Measurements from ENCODE around the gene CSMD2. TPM values are rescaled to one million over a fixed set of nuclear protein-coding genes. Genes with fewer than 3 reads are reported as not detected.

Gene CSMD2
- total and polyA plus RNA-seq, 2 donors (not counting 1 experiment from before 2014, with no cell fraction given): 2.2 to 7.6 TPM

DNA sequence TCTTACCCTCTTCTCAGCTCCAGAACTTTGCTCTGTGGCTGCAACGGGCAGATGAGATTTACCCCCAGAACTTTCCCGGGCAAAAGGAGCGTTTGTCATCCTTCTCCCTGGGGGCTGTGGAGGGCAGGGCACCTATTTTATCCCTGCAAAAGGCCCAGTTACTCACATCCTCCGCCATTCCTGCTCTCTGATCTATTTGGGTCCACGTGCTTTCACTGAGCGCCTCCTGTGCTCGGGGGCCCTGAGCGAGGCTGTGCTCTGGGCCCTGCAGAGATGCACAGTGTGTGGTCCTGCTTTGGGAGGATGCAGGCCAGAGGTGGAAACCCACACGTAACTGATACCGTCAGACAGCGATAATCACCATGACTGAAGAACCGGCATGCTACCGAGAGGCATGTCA, 2.4 kb upstream of the CSMD2 start:
- Histone ChIP-seq H3K79me2 (ENCODE audit: control insufficient read depth, insufficient read depth, low read length) (peaks cover 2% of the 10 kb centered on the region), H3K9me3 (ENCODE audit: control insufficient read depth, insufficient read depth, low read depth, low read length) (no peaks in the 10 kb centered on the region), H3K36me3 (ENCODE audit: control insufficient read depth, insufficient read depth, low read length) (no peaks in the 10 kb centered on the region), H3K4me1 (ENCODE audit: control insufficient read depth, extremely low read depth, insufficient read depth, low read length) (peaks cover 5% of the 10 kb centered on the region), H4K20me1 (ENCODE audit: control insufficient read depth, extremely low read depth, insufficient read depth, low read length) (no peaks in the 10 kb centered on the region), H3K27me3 (ENCODE audit: control insufficient read depth, insufficient read depth, low read length) (peaks cover 5% of the 10 kb centered on the region), H3K4me3 (replicated peaks in 1 of 4; ENCODE audit: control extremely low read depth in 1 of 4, insufficient read depth in 1 of 4, low read depth in 3 of 4, low read length in 4 of 4) (no peak overlapping the region), H3K4me2 (ENCODE audit: extremely low read depth, insufficient read depth, low read length) (no peak overlapping the region), H2AFZ (ENCODE audit: low read length) (no peak overlapping the region), H3K27ac (ENCODE audit: insufficient read depth, low read length) (no peak overlapping the region), H3K9ac (ENCODE audit: insufficient read depth, low read length) (no peak overlapping the region)
- DNase-seq (ENCODE audit: low read depth in 2 of 2): no peak
- TF ChIP-seq, protein P1, sequence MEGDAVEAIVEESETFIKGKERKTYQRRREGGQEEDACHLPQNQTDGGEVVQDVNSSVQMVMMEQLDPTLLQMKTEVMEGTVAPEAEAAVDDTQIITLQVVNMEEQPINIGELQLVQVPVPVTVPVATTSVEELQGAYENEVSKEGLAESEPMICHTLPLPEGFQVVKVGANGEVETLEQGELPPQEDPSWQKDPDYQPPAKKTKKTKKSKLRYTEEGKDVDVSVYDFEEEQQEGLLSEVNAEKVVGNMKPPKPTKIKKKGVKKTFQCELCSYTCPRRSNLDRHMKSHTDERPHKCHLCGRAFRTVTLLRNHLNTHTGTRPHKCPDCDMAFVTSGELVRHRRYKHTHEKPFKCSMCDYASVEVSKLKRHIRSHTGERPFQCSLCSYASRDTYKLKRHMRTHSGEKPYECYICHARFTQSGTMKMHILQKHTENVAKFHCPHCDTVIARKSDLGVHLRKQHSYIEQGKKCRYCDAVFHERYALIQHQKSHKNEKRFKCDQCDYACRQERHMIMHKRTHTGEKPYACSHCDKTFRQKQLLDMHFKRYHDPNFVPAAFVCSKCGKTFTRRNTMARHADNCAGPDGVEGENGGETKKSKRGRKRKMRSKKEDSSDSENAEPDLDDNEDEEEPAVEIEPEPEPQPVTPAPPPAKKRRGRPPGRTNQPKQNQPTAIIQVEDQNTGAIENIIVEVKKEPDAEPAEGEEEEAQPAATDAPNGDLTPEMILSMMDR (conservative IDR thresholded peaks at IDR 0.05 in 1 of 2, IDR thresholded peaks at IDR 0.05 in 1 of 2; ENCODE audit: low read depth in 1 of 2, low read length in 2 of 2): no peak
- TF ChIP-seq EZH2 (IDR thresholded peaks at IDR 0.05; ENCODE audit: low read length, missing control alignments): no peak

DNA sequence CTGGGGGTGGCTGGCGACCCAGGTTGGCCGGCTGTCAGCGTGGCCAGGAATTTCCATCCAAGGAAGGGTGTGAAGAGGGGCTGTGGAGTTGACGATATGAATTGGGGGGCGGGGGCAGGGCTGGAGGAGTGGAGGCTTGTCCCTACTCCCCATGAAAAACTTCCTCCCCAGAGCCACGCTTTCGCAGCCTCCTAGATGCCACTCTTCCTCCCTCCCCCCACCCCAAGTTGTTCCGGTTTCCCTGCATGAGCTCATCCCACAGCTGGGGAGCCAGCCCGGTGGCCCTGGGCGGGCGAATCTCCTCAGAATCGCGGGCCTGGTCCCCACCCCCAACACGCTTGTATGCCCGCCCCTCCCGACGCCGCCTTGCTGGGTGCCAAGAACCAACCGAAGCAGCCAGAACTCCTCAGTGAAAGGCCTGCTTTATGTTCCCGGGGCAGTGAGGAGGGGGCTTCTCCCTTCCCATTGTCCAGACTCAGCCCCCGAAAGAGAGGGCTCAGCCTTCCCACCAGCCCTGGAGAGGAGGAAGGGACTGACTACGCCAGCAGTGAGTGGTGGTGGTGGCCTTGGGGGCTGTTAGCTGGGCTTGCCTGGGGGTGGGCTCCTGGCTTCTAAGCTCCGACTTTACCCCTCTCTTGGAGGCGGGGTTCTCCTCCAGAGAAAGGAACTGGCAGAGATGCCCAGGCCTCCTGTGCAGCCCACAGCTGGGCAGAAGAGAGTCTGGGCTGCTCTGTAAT, 1.8 kb upstream of the CSMD2 start:
- H3K9me3 ChIP-seq (ENCODE audit: control insufficient read depth, insufficient read depth, low read depth, low read length): no peaks in the 10 kb centered on the region
- peak overlapping the region in 1 of 4 experiments; percentile 49 for H3K4me3 ChIP-seq (replicated peaks in 1 of 4; ENCODE audit: control extremely low read depth in 1 of 4, insufficient read depth in 1 of 4, low read depth in 3 of 4, low read length in 4 of 4)
- H3K36me3 ChIP-seq (ENCODE audit: control insufficient read depth, insufficient read depth, low read length): no peaks in the 10 kb centered on the region
- peak overlapping the region; percentile 69 for H3K4me2 ChIP-seq (ENCODE audit: extremely low read depth, insufficient read depth, low read length)
- no peaks in the 10 kb centered on the region for H4K20me1 ChIP-seq (ENCODE audit: control insufficient read depth, extremely low read depth, insufficient read depth, low read length)
- H3K4me1 ChIP-seq (ENCODE audit: control insufficient read depth, extremely low read depth, insufficient read depth, low read length): peaks cover 5% of the 10 kb centered on the region
- H3K9ac ChIP-seq (ENCODE audit: insufficient read depth, low read length): no peak overlapping the region
- peak; percentile 48 for TF ChIP-seq EZH2 (IDR thresholded peaks at IDR 0.05; ENCODE audit: low read length, missing control alignments)
- TF ChIP-seq, protein P1 (conservative IDR thresholded peaks at IDR 0.05 in 1 of 2, IDR thresholded peaks at IDR 0.05 in 1 of 2; ENCODE audit: low read depth in 1 of 2, low read length in 2 of 2): no peak
- peaks cover 2% of the 10 kb centered on the region for H3K79me2 ChIP-seq (ENCODE audit: control insufficient read depth, insufficient read depth, low read length)
- no peak overlapping the region for H3K27ac ChIP-seq (ENCODE audit: insufficient read depth, low read length)
- peak in 1 of 2 donors; percentile 44 for DNase-seq (ENCODE audit: low read depth in 2 of 2)
- H3K27me3 ChIP-seq (ENCODE audit: control insufficient read depth, insufficient read depth, low read length): peaks cover 2% of the 10 kb centered on the region
- no peak overlapping the region for H2AFZ ChIP-seq (ENCODE audit: low read length)

DNA sequence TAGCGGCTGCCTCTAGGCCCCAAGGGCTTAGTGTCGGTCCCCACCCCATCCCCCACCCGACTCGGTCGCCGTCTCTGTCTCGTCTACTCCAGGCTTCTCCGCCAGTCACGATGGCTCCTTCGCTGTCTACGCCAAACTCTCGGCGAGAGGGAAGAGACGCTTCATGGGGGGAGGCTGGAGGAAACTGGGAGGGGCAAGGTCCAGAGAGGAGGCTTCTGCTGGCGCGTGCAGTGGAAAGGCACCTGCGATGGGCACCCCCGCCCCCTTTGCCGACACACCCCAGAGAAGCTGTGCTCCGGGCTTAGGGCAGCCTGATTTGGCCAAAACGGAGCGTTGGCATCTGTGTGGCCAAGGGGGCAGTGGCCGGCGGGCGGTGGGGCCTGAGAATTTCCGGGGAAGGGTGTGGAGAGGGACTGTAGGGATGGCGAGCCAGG, 1.2 kb upstream of the CSMD2 start:
- H3K4me2 ChIP-seq (ENCODE audit: extremely low read depth, insufficient read depth, low read length): peak overlapping the region; percentile 69
- no peaks in the 10 kb centered on the region for H4K20me1 ChIP-seq (ENCODE audit: control insufficient read depth, extremely low read depth, insufficient read depth, low read length)
- peaks cover 2% of the 10 kb centered on the region for H3K79me2 ChIP-seq (ENCODE audit: control insufficient read depth, insufficient read depth, low read length)
- H3K27ac ChIP-seq (ENCODE audit: insufficient read depth, low read length): no peak overlapping the region
- TF ChIP-seq, protein P1 (conservative IDR thresholded peaks at IDR 0.05 in 1 of 2, IDR thresholded peaks at IDR 0.05 in 1 of 2; ENCODE audit: low read depth in 1 of 2, low read length in 2 of 2): no peak
- TF ChIP-seq EZH2 (IDR thresholded peaks at IDR 0.05; ENCODE audit: low read length, missing control alignments): no peak
- peak overlapping the region; percentile 13 for H3K9ac ChIP-seq (ENCODE audit: insufficient read depth, low read length)
- H3K36me3 ChIP-seq (ENCODE audit: control insufficient read depth, insufficient read depth, low read length): no peaks in the 10 kb centered on the region
- H3K4me1 ChIP-seq (ENCODE audit: control insufficient read depth, extremely low read depth, insufficient read depth, low read length): peaks cover 5% of the 10 kb centered on the region
- H3K4me3 ChIP-seq (replicated peaks in 1 of 4; ENCODE audit: control extremely low read depth in 1 of 4, insufficient read depth in 1 of 4, low read depth in 3 of 4, low read length in 4 of 4): peak overlapping the region in 1 of 4 experiments; percentile 49
- H2AFZ ChIP-seq (ENCODE audit: low read length): peak overlapping the region; percentile 44
- H3K9me3 ChIP-seq (ENCODE audit: control insufficient read depth, insufficient read depth, low read depth, low read length): no peaks in the 10 kb centered on the region
- DNase-seq (ENCODE audit: low read depth in 2 of 2): no peak
- peaks cover 2% of the 10 kb centered on the region for H3K27me3 ChIP-seq (ENCODE audit: control insufficient read depth, insufficient read depth, low read length)
